Neural progenitor cell (in vitro differentiated cells): ENCODE results near the gene LYRM4. TPM values are rescaled to one million over a fixed set of nuclear protein-coding genes. Genes with fewer than 3 reads are reported as not detected.

ENCODE experiments used
- DNase-seq: peaks from one replicate; pipeline ENCODE4 v3.0.0-alpha.2; 2016; ENCODE audit warnings: low spot score
- H2AFZ ChIP-seq: fragments of 200-600 bp; sonication (generic); replicated peaks from 2 replicates; pipeline ENCODE4 v1.6.1; 2016; ENCODE audit warnings: antibody characterized with exemption
- H3F3A ChIP-seq: fragments of 200-600 bp; sonication (generic); 2 replicates; pipeline ENCODE4 v1.6.1; 2016; ENCODE audit warnings: antibody characterized with exemption, low read depth
- H3K27ac ChIP-seq: fragments of 200-600 bp; sonication (generic); 2 replicates; pipeline ENCODE4 v1.5.1; 2016; ENCODE audit warnings: mild to moderate bottlenecking
- H3K27me3 ChIP-seq: fragments of 200-600 bp; sonication (generic); 2 replicates; pipeline ENCODE4 v1.6.1; 2016; ENCODE audit warnings: mild to moderate bottlenecking, moderate library complexity
- H3K36me3 ChIP-seq: fragments of 200-600 bp; sonication (generic); 2 replicates; pipeline ENCODE4 v1.5.1; 2016
- H3K4me1 ChIP-seq: fragments of 200-600 bp; sonication (generic); 2 replicates; pipeline ENCODE4 v1.6.1; 2016; ENCODE audit warnings: mixed run types
- H3K4me2 ChIP-seq: fragments of 200-600 bp; sonication (generic); 2 replicates; pipeline ENCODE4 v1.6.1; 2016
- H3K4me3 ChIP-seq: fragments of 200-600 bp; sonication (generic); 2 replicates; pipeline ENCODE4 v1.5.1; 2016
- H3K79me2 ChIP-seq: fragments of 200-600 bp; sonication (generic); 2 replicates; pipeline ENCODE4 v1.6.1; 2016; ENCODE audit warnings: low read depth
- H3K9ac ChIP-seq: fragments of 200-600 bp; sonication (generic); 2 replicates; pipeline ENCODE4 v1.6.1; 2016
- H3K9me3 ChIP-seq: fragments of 200-600 bp; sonication (generic); 2 replicates; pipeline ENCODE4 v1.5.1; 2016; ENCODE audit warnings: low read depth
- H4K20me1 ChIP-seq: fragments of 200-600 bp; sonication (generic); 2 replicates; pipeline ENCODE4 v1.6.1; 2016; ENCODE audit warnings: low read depth
- H3K27ac Mint-ChIP-seq: 3 replicates; pipeline ENCODE4 v1.8.0; 2021; ENCODE audit warnings: mixed read lengths
- H3K27me3 Mint-ChIP-seq: 2 replicates; pipeline ENCODE4 v1.8.0; 2022; ENCODE audit warnings: low read depth, mild to moderate bottlenecking, inconsistent platforms, moderate library complexity, mixed read lengths; ENCODE audit not compliant: insufficient read depth
- H3K36me3 Mint-ChIP-seq: 3 replicates; pipeline ENCODE4 v1.8.0; 2021; ENCODE audit warnings: mixed read lengths
- H3K4me1 Mint-ChIP-seq: 3 replicates; pipeline ENCODE4 v1.8.0; 2021; ENCODE audit warnings: mixed read lengths
- H3K4me3 Mint-ChIP-seq: 3 replicates; pipeline ENCODE4 v1.8.0; 2021; ENCODE audit warnings: mild to moderate bottlenecking, moderate library complexity, mixed read lengths
- H3K9me3 Mint-ChIP-seq: 3 replicates; pipeline ENCODE4 v1.8.0; 2020; ENCODE audit warnings: mixed read lengths
- CTCF ChIP-seq: fragments of 200-600 bp; sonication (generic); IDR thresholded peaks from 2 replicates; pipeline ENCODE4 v1.5.1; 2017; ENCODE audit warnings: antibody characterized with exemption, mild to moderate bottlenecking
- EZH2 ChIP-seq: fragments of 200-600 bp; sonication (generic); IDR thresholded peaks from 2 replicates; pipeline ENCODE4 v1.6.1; 2017; ENCODE audit warnings: antibody characterized with exemption, mild to moderate bottlenecking, moderate library complexity
- EZH2phosphoT487 ChIP-seq: fragments of 200-600 bp; sonication (generic); IDR thresholded peaks from 2 replicates; pipeline ENCODE4 v1.6.1; 2017; ENCODE audit warnings: antibody characterized with exemption
- total RNA-seq: library from RNA; depleted of rRNA; stranded (reverse); fragments of >200 nt; gene quantifications from 2 replicates; pipeline ENCODE4 v1.2.3, GENCODE V29; 2015; ENCODE audit warnings: low replicate concordance

The LYRM4 gene
- total RNA-seq, 1 donor from 2014 or later, result 23.9 TPM

GRCh38 chr6:5156627-5157026, 104.1 kb downstream of the LYRM4 start:
- Histone ChIP-seq H3K4me1 (peaks cover 4% of the 10 kb centered on the region), H3K4me2 (no peak overlapping the region), H2AFZ (no peak overlapping the region), H3K79me2 (no peaks in the 10 kb centered on the region), H3F3A (no peaks in the 10 kb centered on the region), H3K4me3 (no peak overlapping the region), H3K27ac (no peak overlapping the region), H3K9ac (no peak overlapping the region), H3K36me3 (no peaks in the 10 kb centered on the region), H3K9me3 (no peaks in the 10 kb centered on the region), H4K20me1 (peaks cover 5% of the 10 kb centered on the region), H3K27me3 (no peaks in the 10 kb centered on the region)
- H3K36me3 Mint-ChIP-seq, result no peaks in the 10 kb centered on the region
- H3K4me3 Mint-ChIP-seq, result no peak overlapping the region
- no peak for TF ChIP-seq CTCF
- no peak for TF ChIP-seq EZH2phosphoT487
- TF ChIP-seq EZH2, result no peak
- H3K27ac Mint-ChIP-seq, result peak overlapping the region; percentile 37
- DNase-seq, result no peak
- H3K4me1 Mint-ChIP-seq, result peaks cover 47% of the 10 kb centered on the region
- H3K9me3 Mint-ChIP-seq, result no peaks in the 10 kb centered on the region
- H3K27me3 Mint-ChIP-seq, result no peaks in the 10 kb centered on the region

- Histone ChIP-seq H3K9me3 (no peaks in the 10 kb centered on the region), H3K4me2 (no peak overlapping the region), H3K4me3 (no peak overlapping the region), H3K79me2 (no peaks in the 10 kb centered on the region), H2AFZ (no peak overlapping the region), H3K27me3 (no peaks in the 10 kb centered on the region), H3K4me1 (peaks cover 4% of the 10 kb centered on the region), H3K9ac (no peak overlapping the region), H3F3A (no peaks in the 10 kb centered on the region), H3K36me3 (no peaks in the 10 kb centered on the region), H4K20me1 (peaks cover 5% of the 10 kb centered on the region), H3K27ac (no peak overlapping the region)
- H3K4me1 Mint-ChIP-seq, result peaks cover 47% of the 10 kb centered on the region
- H3K4me3 Mint-ChIP-seq, result no peak overlapping the region
- TF ChIP-seq CTCF (no peak), EZH2phosphoT487 (no peak), EZH2 (no peak)
- no peaks in the 10 kb centered on the region for H3K36me3 Mint-ChIP-seq
- H3K9me3 Mint-ChIP-seq, result no peaks in the 10 kb centered on the region
- H3K27ac Mint-ChIP-seq, result no peak overlapping the region
- no peaks in the 10 kb centered on the region for H3K27me3 Mint-ChIP-seq
- DNase-seq, result no peak
Observed at GRCh38 chr6:5155906-5156305, 104.8 kb downstream of the LYRM4 start.

- H4K20me1 ChIP-seq, result peaks cover 5% of the 10 kb centered on the region
- Mint-ChIP-seq H3K9me3 (no peaks in the 10 kb centered on the region), H3K4me1 (peaks cover 34% of the 10 kb centered on the region), H3K4me3 (no peak overlapping the region), H3K27me3 (no peaks in the 10 kb centered on the region), H3K27ac (no peak overlapping the region), H3K36me3 (no peaks in the 10 kb centered on the region)
- H3K9me3 ChIP-seq, result no peaks in the 10 kb centered on the region
- H3K4me1 ChIP-seq, result peaks cover 4% of the 10 kb centered on the region
- TF ChIP-seq EZH2 (no peak), CTCF (no peak), EZH2phosphoT487 (no peak)
- no peak overlapping the region for H2AFZ ChIP-seq
- no peak overlapping the region for H3K4me2 ChIP-seq
- H3K36me3 ChIP-seq, result no peaks in the 10 kb centered on the region
- H3F3A ChIP-seq, result no peaks in the 10 kb centered on the region
- H3K4me3 ChIP-seq, result no peak overlapping the region
- no peaks in the 10 kb centered on the region for H3K27me3 ChIP-seq
- H3K9ac ChIP-seq, result no peak overlapping the region
- H3K27ac ChIP-seq, result no peak overlapping the region
- DNase-seq, result no peak
- H3K79me2 ChIP-seq, result no peaks in the 10 kb centered on the region
Observed at GRCh38 chr6:5153186-5153585, 107.6 kb downstream of the LYRM4 start.
